AG04450 (cell line): ENCODE measurements around the gene RAB27A. TPM values are rescaled to one million over a fixed set of nuclear protein-coding genes. Genes with fewer than 3 reads are reported as not detected.

ENCODE experiments used
- CTCF ChIA-PET: fragments of 300-600, 350-600 bp; formaldehyde crosslinking; extraction: SDS; loops from one replicate; lab custom pipeline; 2022; ENCODE audit warnings: antibody characterized with exemption, inconsistent platforms; lab: Charles Lee
- POLR2A ChIA-PET: fragments of 350-600 bp; formaldehyde crosslinking; extraction: SDS; loops from one replicate; lab custom pipeline; 2021; ENCODE audit warnings: antibody characterized with exemption, inconsistent platforms; lab: Yijun Ruan, JAX
- DNase-seq: peaks from one replicate; pipeline ENCODE4 v3.0.0-alpha.2; 2011; ENCODE audit warnings: low read depth, low spot score
- H3K27ac ChIP-seq: one replicate; pipeline ENCODE4 v1.5.1; 2012; ENCODE audit warnings: low read depth, low read length, control low read depth
- H3K27me3 ChIP-seq: one replicate; pipeline ENCODE4 v1.6.0; 2012; ENCODE audit warnings: low read length; ENCODE audit not compliant: control insufficient read depth, insufficient read depth
- H3K4me3 ChIP-seq: 2 replicates; pipeline ENCODE4 v1.5.1; 2011; ENCODE audit warnings: mild to moderate bottlenecking, low read depth, low read length, control low read depth
- H3K9me3 ChIP-seq: 2 replicates; pipeline ENCODE4 v1.5.1; 2012; ENCODE audit warnings: low read length; ENCODE audit not compliant: control insufficient read depth, insufficient read depth
- CTCF ChIP-seq: IDR thresholded peaks from 2 replicates; pipeline ENCODE4 v1.5.1; 2011; ENCODE audit warnings: low read depth, low read length, control low read depth, inconsistent platforms
- polyA plus RNA-seq: library from polyadenylated mRNA; depleted of rRNA; stranded (reverse); fragments of >200 nt; gene quantifications from 2 replicates; pipeline ENCODE4 v1.2.3, GENCODE V29; 2011

Gene RAB27A
- polyA plus RNA-seq, 1 experiment, result 34.8 TPM

GRCh38 chr15:55266547-55266946, 23.1 kb downstream of the RAB27A start:
- Histone ChIP-seq H3K27me3 (no peaks in the 10 kb centered on the region), H3K27ac (no peak overlapping the region), H3K4me3 (no peak overlapping the region), H3K9me3 (no peaks in the 10 kb centered on the region)
- TF ChIP-seq CTCF, result no peak
- DNase-seq, result no peak
- POLR2A ChIA-PET, result interaction anchor here (0.9 to 1.1 kb wide), 2 partner anchors 16 to 46 kb away, joined by 3 read pairs; no protein-coding TSS in a partner anchor
- CTCF ChIA-PET, result interaction anchor here (0.6 to 1.5 kb wide), 5 partner anchors 9 to 507 kb away, joined by 3 to 13 read pairs (median 4); no protein-coding TSS in a partner anchor

- no peak for TF ChIP-seq CTCF
- no peak overlapping the region for H3K27ac ChIP-seq
- ChIA-PET CTCF (no interaction called here), POLR2A (no interaction called here)
- no peak for DNase-seq
- no peaks in the 10 kb centered on the region for H3K9me3 ChIP-seq
- H3K27me3 ChIP-seq, result no peaks in the 10 kb centered on the region
- no peak overlapping the region for H3K4me3 ChIP-seq
Measured at GRCh38 chr15:55260562-55261131, 29.0 kb downstream of the RAB27A start.

- Histone ChIP-seq H3K27me3 (no peaks in the 10 kb centered on the region), H3K9me3 (no peaks in the 10 kb centered on the region), H3K27ac (no peak overlapping the region), H3K4me3 (no peak overlapping the region)
- POLR2A ChIA-PET, result no interaction called here
- DNase-seq, result no peak
- CTCF ChIA-PET, result interaction anchor here (1.4 kb wide), 1 partner anchor 9 kb away, joined by 3 read pairs; no protein-coding TSS in a partner anchor
- TF ChIP-seq CTCF, result no peak
Measured at GRCh38 chr15:55257938-55258337, 31.7 kb downstream of the RAB27A start.

- ChIA-PET CTCF (interaction anchor here (1.4 kb wide), 1 partner anchor 10 kb away, joined by 3 read pairs; no protein-coding TSS in a partner anchor), POLR2A (no interaction called here)
- Histone ChIP-seq H3K27ac (no peak overlapping the region), H3K27me3 (no peaks in the 10 kb centered on the region), H3K9me3 (no peaks in the 10 kb centered on the region), H3K4me3 (no peak overlapping the region)
- no peak for TF ChIP-seq CTCF
- no peak for DNase-seq
Measured at GRCh38 chr15:55257012-55257670, 32.5 kb downstream of the RAB27A start.
